K562 treated with DMSO at 1 percent for 12 hours (cell line): ENCODE data around the gene TTC1. TPM values are rescaled to one million over a fixed set of nuclear protein-coding genes. Genes with fewer than 3 reads are reported as not detected.

ENCODE experiments used
- total RNA-seq: library from RNA; unstranded; fragments of 300-600 nt; gene quantifications from 2 replicates; pipeline ENCODE4 v1.2.3, GENCODE V29; 2022; ENCODE audit not compliant: insufficient read depth

TTC1 gene
- total RNA-seq, result 63.5 and 69.3 TPM in 2 replicates

GRCh38 chr5:160008877-160009590 is at the start of gene TTC1:
TTC1 (plus strand) TSS chr5:160009139; CDS start chr5:160010529, 1,390 bp downstream.

Other genes starting within 250 kb of the TTC1 start
- not detected in 2 replicates for gene ADRA1B, start 92.7 kb upstream of the TTC1 start, total RNA-seq
- 3.4 and 11.7 TPM in 2 replicates for gene PWWP2A, start 110.3 kb downstream of the TTC1 start, total RNA-seq
- gene FABP6, start 220.4 kb downstream of the TTC1 start, total RNA-seq, result not detected in 2 replicates